HEK293 (cell line): ENCODE results near the gene PPDPF.

Experiments used
- BCL11A ChIP-seq: fragments of 450-650 bp; formaldehyde crosslinking; IDR thresholded peaks from 2 replicates; pipeline ENCODE4 v1.5.1; 2016; ENCODE audit warnings: low read depth, missing biosample characterization, missing genetic modification characterization
- HOXA7 ChIP-seq: sonication (generic); formaldehyde crosslinking; IDR thresholded peaks from 2 replicates; pipeline ENCODE4 v1.8.1; 2022; ENCODE audit warnings: missing genetic modification reagents, borderline replicate concordance
- KLF16 ChIP-seq: fragments of 450-650 bp; formaldehyde crosslinking; IDR thresholded peaks from 2 replicates; pipeline ENCODE4 v1.5.1; 2017; ENCODE audit warnings: missing biosample characterization, missing genetic modification characterization
- KLF7 ChIP-seq: fragments of 450-650 bp; formaldehyde crosslinking; IDR thresholded peaks from 2 replicates; pipeline ENCODE4 v1.5.1; 2016; ENCODE audit warnings: missing biosample characterization, missing genetic modification characterization, borderline replicate concordance
- REPIN1 ChIP-seq: fragments of 450-650 bp; formaldehyde crosslinking; IDR thresholded peaks from 2 replicates; pipeline ENCODE4 v1.5.1; 2017; ENCODE audit warnings: missing biosample characterization, missing genetic modification characterization, low read depth
- SCRT1 ChIP-seq: fragments of 450-650 bp; formaldehyde crosslinking; IDR thresholded peaks from 2 replicates; pipeline ENCODE4 v1.5.1; 2016; ENCODE audit warnings: missing biosample characterization, missing genetic modification characterization, borderline replicate concordance
- SP7 ChIP-seq: fragments of 450-650 bp; formaldehyde crosslinking; IDR thresholded peaks from 2 replicates; pipeline ENCODE4 v1.5.1; 2016; ENCODE audit warnings: missing biosample characterization, missing genetic modification characterization
- ZFP37 ChIP-seq: fragments of 450-650 bp; formaldehyde crosslinking; IDR thresholded peaks from 2 replicates; pipeline ENCODE4 v1.5.1; 2016; ENCODE audit warnings: missing biosample characterization, missing genetic modification characterization
- ZNF2 ChIP-seq: fragments of 450-650 bp; formaldehyde crosslinking; IDR thresholded peaks from 2 replicates; pipeline ENCODE4 v1.5.1; 2016; ENCODE audit warnings: missing biosample characterization, missing genetic modification characterization
- ZNF23 ChIP-seq: fragments of 450-650 bp; formaldehyde crosslinking; IDR thresholded peaks from 2 replicates; pipeline ENCODE4 v1.5.1; 2016; ENCODE audit warnings: missing biosample characterization, missing genetic modification characterization, borderline replicate concordance
- ZNF24 ChIP-seq: fragments of 450-650 bp; formaldehyde crosslinking; IDR thresholded peaks from 2 replicates; pipeline ENCODE4 v1.5.1; 2016; ENCODE audit warnings: missing biosample characterization, missing genetic modification characterization
- ZNF341 ChIP-seq: fragments of 450-650 bp; formaldehyde crosslinking; IDR thresholded peaks from 2 replicates; pipeline ENCODE4; 2016; ENCODE audit warnings: low read depth, missing biosample characterization, missing genetic modification characterization
- ZNF350 ChIP-seq: fragments of 450-650 bp; formaldehyde crosslinking; IDR thresholded peaks from 2 replicates; pipeline ENCODE4 v1.5.0; 2017; ENCODE audit warnings: missing biosample characterization, mild to moderate bottlenecking, missing genetic modification characterization
- ZNF37A ChIP-seq: fragments of 450-650 bp; IDR thresholded peaks from 2 replicates; pipeline ENCODE4 v1.5.1; 2018; ENCODE audit warnings: missing biosample characterization, missing genetic modification characterization
- ZNF416 ChIP-seq: fragments of 450-650 bp; formaldehyde crosslinking; IDR thresholded peaks from 2 replicates; pipeline ENCODE4 v1.5.1; 2016; ENCODE audit warnings: missing biosample characterization, missing genetic modification characterization
- ZNF521 ChIP-seq: fragments of 450-650 bp; formaldehyde crosslinking; IDR thresholded peaks from 2 replicates; pipeline ENCODE4 v1.5.1; 2017; ENCODE audit warnings: missing biosample characterization, mild to moderate bottlenecking, missing genetic modification characterization
- ZNF544 ChIP-seq: fragments of 450-650 bp; formaldehyde crosslinking; IDR thresholded peaks from 2 replicates; pipeline ENCODE4 v1.5.0; 2017; ENCODE audit warnings: missing biosample characterization, missing genetic modification characterization
- ZNF548 ChIP-seq: fragments of 450-650 bp; formaldehyde crosslinking; IDR thresholded peaks from 2 replicates; pipeline ENCODE4 v1.5.1; 2016; ENCODE audit warnings: missing biosample characterization, missing genetic modification characterization
- ZNF555 ChIP-seq: fragments of 450-650 bp; formaldehyde crosslinking; conservative IDR thresholded peaks from 2 replicates; pipeline ENCODE4 v1.5.1; 2017; ENCODE audit warnings: missing biosample characterization, mild to moderate bottlenecking, missing genetic modification characterization, inconsistent platforms
- ZNF585B ChIP-seq: fragments of 450-650 bp; formaldehyde crosslinking; IDR thresholded peaks from 2 replicates; pipeline ENCODE4 v1.5.1; 2016; ENCODE audit warnings: missing biosample characterization, missing genetic modification characterization
- ZNF624 ChIP-seq: fragments of 450-650 bp; formaldehyde crosslinking; IDR thresholded peaks from 2 replicates; pipeline ENCODE4 v1.5.1; 2017; ENCODE audit warnings: missing biosample characterization, missing genetic modification characterization
- ZNF747 ChIP-seq: fragments of 450-650 bp; formaldehyde crosslinking; IDR thresholded peaks from 2 replicates; pipeline ENCODE4 v1.5.1; 2016; ENCODE audit warnings: missing biosample characterization, missing genetic modification characterization
- ZNF792 ChIP-seq: fragments of 450-650 bp; formaldehyde crosslinking; IDR thresholded peaks from 2 replicates; pipeline ENCODE4 v1.5.1; 2016; ENCODE audit warnings: missing biosample characterization, missing genetic modification characterization
- ZSCAN23 ChIP-seq: fragments of 450-650 bp; formaldehyde crosslinking; IDR thresholded peaks from 2 replicates; pipeline ENCODE4 v1.5.1; 2016; ENCODE audit warnings: missing biosample characterization, missing genetic modification characterization
- TF ChIP-seq, protein P1 (sequence below): fragments of 450-650 bp; IDR thresholded peaks from 2 replicates; pipeline ENCODE4 v1.5.1; 2018; ENCODE audit warnings: missing biosample characterization, missing genetic modification characterization
- TF ChIP-seq, protein P2 (sequence below): fragments of 450-650 bp; formaldehyde crosslinking; IDR thresholded peaks from 2 replicates; pipeline ENCODE4 v1.5.1; 2016; ENCODE audit warnings: missing biosample characterization, missing genetic modification characterization
- TF ChIP-seq, protein P3 (sequence below): fragments of 450-650 bp; formaldehyde crosslinking; conservative IDR thresholded peaks from 2 replicates; pipeline ENCODE4 v1.5.1; 2016; ENCODE audit warnings: low read depth, missing biosample characterization, missing genetic modification characterization
- TF ChIP-seq, protein P4 (sequence below): fragments of 450-650 bp; IDR thresholded peaks from 2 replicates; pipeline ENCODE4 v1.5.1; 2018; ENCODE audit warnings: missing biosample characterization, mild to moderate bottlenecking, missing genetic modification characterization
- TF ChIP-seq, protein P5 (sequence below): fragments of 450-650 bp; formaldehyde crosslinking; IDR thresholded peaks from 2 replicates; pipeline ENCODE4 v1.5.1; 2016; ENCODE audit warnings: missing biosample characterization, missing genetic modification characterization

The PPDPF gene

DNA sequence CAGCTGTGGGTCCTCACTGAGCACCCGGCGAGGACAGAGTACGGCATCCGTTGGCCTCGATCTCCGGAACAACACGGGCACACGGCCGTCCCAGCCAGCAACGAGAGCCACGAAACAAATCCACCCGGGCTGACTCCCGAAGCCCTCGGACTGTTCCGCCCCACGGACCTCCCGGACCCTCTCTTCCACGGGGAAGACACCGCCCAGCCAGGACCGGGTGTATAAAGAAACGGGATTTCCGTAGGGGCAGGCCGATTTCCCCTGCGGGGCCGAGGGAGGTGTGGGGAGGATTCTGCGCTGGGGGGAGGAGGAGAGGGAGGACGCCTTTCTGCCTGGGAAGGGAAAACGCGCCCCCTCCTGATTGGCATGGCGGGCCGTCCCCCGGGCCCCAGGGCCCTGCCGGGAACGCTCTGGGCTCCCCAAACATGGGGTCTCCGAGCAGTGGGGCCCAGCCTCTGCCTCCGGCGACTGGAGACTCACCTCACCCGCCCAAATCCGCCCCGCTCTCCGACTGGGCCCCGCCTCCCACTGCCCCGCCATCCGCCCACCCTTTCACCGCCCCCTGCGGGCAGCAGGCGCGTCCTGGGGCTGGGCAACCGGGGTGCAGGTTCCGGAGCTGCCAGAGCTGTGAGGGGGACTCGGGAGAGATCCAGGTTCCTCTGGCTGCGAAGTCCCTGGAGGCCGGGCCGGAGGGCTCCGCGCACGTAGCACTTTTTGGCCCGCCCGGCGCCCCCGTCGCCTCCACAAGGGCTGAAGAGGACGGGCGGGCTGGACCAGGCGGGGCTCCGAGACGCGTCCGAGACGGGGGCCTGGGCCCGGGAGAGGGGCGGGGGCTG, 679 bp upstream of the PPDPF start (continued):
- TF ChIP-seq SP7 (peak; percentile 54), ZNF548 (tag by site-specific recombination) (no peak), ZNF747 (tag by site-specific recombination) (no peak), ZNF341 (tag by site-specific recombination) (0 out of 2 replicates have a peak, but pooled peaks have one; percentile 20), ZNF585B (tag by site-specific recombination) (no peak), ZNF521 (no peak), ZNF23 (tag by site-specific recombination) (no peak), KLF16 (tag by site-specific recombination) (peak; percentile 97; the same call in 1 of the 2 replicates), ZNF792 (no peak), BCL11A (tag by site-specific recombination) (no peak), ZNF555 (tag by site-specific recombination) (no peak), ZNF24 (tag by site-specific recombination) (no peak), ZNF624 (tag by site-specific recombination) (no peak), ZNF544 (no peak), ZSCAN23 (no peak), ZNF37A (tag by site-specific recombination) (no peak), ZNF350 (no peak), ZNF416 (tag by site-specific recombination) (no peak), SCRT1 (tag by site-specific recombination) (no peak), ZFP37 (tag by site-specific recombination) (no peak), HOXA7 (CRISPR knock-in tag) (no peak), REPIN1 (tag by site-specific recombination) (no peak), KLF7 (tag by site-specific recombination) (peak; percentile 44; the same call in 1 of the 2 replicates), ZNF2 (no peak)
- TF ChIP-seq, protein P1, sequence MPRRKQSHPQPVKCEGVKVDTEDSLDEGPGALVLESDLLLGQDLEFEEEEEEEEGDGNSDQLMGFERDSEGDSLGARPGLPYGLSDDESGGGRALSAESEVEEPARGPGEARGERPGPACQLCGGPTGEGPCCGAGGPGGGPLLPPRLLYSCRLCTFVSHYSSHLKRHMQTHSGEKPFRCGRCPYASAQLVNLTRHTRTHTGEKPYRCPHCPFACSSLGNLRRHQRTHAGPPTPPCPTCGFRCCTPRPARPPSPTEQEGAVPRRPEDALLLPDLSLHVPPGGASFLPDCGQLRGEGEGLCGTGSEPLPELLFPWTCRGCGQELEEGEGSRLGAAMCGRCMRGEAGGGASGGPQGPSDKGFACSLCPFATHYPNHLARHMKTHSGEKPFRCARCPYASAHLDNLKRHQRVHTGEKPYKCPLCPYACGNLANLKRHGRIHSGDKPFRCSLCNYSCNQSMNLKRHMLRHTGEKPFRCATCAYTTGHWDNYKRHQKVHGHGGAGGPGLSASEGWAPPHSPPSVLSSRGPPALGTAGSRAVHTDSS (tag by site-specific recombination): no peak
- TF ChIP-seq, protein P2, sequence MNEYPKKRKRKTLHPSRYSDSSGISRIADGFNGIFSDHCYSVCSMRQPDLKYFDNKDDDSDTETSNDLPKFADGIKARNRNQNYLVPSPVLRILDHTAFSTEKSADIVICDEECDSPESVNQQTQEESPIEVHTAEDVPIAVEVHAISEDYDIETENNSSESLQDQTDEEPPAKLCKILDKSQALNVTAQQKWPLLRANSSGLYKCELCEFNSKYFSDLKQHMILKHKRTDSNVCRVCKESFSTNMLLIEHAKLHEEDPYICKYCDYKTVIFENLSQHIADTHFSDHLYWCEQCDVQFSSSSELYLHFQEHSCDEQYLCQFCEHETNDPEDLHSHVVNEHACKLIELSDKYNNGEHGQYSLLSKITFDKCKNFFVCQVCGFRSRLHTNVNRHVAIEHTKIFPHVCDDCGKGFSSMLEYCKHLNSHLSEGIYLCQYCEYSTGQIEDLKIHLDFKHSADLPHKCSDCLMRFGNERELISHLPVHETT (tag by site-specific recombination): no peak
- TF ChIP-seq, protein P3, sequence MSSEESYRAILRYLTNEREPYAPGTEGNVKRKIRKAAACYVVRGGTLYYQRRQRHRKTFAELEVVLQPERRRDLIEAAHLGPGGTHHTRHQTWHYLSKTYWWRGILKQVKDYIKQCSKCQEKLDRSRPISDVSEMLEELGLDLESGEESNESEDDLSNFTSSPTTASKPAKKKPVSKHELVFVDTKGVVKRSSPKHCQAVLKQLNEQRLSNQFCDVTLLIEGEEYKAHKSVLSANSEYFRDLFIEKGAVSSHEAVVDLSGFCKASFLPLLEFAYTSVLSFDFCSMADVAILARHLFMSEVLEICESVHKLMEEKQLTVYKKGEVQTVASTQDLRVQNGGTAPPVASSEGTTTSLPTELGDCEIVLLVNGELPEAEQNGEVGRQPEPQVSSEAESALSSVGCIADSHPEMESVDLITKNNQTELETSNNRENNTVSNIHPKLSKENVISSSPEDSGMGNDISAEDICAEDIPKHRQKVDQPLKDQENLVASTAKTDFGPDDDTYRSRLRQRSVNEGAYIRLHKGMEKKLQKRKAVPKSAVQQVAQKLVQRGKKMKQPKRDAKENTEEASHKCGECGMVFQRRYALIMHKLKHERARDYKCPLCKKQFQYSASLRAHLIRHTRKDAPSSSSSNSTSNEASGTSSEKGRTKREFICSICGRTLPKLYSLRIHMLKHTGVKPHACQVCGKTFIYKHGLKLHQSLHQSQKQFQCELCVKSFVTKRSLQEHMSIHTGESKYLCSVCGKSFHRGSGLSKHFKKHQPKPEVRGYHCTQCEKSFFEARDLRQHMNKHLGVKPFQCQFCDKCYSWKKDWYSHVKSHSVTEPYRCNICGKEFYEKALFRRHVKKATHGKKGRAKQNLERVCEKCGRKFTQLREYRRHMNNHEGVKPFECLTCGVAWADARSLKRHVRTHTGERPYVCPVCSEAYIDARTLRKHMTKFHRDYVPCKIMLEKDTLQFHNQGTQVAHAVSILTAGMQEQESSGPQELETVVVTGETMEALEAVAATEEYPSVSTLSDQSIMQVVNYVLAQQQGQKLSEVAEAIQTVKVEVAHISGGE (tag by site-specific recombination): no peak
- TF ChIP-seq, protein P4, sequence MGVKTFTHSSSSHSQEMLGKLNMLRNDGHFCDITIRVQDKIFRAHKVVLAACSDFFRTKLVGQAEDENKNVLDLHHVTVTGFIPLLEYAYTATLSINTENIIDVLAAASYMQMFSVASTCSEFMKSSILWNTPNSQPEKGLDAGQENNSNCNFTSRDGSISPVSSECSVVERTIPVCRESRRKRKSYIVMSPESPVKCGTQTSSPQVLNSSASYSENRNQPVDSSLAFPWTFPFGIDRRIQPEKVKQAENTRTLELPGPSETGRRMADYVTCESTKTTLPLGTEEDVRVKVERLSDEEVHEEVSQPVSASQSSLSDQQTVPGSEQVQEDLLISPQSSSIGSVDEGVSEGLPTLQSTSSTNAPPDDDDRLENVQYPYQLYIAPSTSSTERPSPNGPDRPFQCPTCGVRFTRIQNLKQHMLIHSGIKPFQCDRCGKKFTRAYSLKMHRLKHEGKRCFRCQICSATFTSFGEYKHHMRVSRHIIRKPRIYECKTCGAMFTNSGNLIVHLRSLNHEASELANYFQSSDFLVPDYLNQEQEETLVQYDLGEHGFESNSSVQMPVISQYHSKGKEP (tag by site-specific recombination): no peak
- TF ChIP-seq, protein P5, sequence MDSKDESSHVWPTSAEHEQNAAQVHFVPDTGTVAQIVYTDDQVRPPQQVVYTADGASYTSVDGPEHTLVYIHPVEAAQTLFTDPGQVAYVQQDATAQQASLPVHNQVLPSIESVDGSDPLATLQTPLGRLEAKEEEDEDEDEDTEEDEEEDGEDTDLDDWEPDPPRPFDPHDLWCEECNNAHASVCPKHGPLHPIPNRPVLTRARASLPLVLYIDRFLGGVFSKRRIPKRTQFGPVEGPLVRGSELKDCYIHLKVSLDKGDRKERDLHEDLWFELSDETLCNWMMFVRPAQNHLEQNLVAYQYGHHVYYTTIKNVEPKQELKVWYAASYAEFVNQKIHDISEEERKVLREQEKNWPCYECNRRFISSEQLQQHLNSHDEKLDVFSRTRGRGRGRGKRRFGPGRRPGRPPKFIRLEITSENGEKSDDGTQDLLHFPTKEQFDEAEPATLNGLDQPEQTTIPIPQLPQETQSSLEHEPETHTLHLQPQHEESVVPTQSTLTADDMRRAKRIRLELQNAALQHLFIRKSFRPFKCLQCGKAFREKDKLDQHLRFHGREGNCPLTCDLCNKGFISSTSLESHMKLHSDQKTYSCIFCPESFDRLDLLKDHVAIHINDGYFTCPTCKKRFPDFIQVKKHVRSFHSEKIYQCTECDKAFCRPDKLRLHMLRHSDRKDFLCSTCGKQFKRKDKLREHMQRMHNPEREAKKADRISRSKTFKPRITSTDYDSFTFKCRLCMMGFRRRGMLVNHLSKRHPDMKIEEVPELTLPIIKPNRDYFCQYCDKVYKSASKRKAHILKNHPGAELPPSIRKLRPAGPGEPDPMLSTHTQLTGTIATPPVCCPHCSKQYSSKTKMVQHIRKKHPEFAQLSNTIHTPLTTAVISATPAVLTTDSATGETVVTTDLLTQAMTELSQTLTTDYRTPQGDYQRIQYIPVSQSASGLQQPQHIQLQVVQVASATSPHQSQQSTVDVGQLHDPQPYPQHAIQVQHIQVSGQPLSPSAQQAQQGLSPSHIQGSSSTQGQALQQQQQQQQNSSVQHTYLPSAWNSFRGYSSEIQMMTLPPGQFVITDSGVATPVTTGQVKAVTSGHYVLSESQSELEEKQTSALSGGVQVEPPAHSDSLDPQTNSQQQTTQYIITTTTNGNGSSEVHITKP (tag by site-specific recombination): peak; percentile 48; the same call in 1 of the 2 replicates
